HG03571 (cell line): ENCODE results near the gene PATJ.

Experiments used
- ATAC-seq: cut with Tn5 transposase; IDR thresholded peaks from one replicate; pipeline ENCODE4 v1.9.1; 2021; ENCODE audit not compliant: unreplicated experiment

Gene PATJ

DNA sequence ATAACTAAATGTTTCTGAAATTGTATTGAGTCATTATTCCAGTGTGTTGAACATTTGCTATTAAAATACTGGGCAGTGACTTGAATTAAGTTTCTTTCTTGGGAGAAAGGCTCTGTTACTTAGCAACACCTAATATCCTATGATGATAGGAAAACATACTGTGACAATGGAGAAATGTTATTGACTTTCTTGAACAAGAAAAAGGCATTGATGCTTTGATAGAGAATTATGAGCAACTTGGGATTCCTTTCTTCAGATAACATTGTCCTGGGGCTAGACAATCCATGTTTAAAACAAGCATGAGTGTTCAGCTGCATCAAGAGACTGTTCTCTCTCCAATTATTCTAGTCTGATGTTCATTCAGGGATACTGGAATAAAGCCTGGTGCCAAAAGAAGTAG lies 236.5 kb downstream of the PATJ start:
- ATAC-seq: no peak

DNA sequence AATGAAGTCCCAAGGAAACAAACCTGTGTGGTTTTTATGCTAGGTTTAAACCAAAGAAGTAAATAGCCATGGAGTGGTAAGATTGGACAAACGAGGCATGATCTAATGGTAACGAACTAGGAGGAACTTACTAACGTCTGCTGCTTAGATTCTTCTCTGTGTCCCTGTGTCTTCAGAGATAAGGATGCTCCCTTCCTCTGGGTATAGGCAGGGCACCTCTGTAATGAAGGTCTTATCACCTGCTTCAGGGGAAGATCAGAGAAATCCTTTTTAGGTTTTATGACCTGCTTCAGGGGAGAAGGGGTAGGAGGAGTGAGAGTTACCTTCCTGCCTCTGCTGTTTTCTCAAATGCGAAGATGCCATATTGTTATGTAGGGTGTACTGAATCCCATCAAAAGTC lies 237.4 kb downstream of the PATJ start:
- ATAC-seq: no peak

DNA sequence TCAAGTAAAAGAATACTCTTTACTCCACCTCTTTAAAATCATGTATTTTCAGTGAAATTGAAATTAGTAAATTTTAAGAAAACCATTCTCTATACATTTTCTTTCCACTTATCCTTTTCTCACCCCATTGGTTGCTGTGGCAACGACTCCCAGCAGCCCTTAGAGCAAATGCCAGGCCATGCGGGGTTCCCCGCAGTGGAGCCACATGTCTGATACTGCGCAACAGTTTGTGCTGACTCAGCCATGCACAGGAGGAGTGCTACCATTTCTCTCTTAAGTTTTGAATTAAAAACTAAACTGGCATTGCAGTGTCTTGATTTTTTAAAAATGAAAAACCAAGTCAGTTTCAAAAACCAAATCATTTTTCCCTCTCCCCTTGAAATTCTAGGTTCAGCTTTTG lies 238.3 kb downstream of the PATJ start:
- no peak for ATAC-seq

DNA sequence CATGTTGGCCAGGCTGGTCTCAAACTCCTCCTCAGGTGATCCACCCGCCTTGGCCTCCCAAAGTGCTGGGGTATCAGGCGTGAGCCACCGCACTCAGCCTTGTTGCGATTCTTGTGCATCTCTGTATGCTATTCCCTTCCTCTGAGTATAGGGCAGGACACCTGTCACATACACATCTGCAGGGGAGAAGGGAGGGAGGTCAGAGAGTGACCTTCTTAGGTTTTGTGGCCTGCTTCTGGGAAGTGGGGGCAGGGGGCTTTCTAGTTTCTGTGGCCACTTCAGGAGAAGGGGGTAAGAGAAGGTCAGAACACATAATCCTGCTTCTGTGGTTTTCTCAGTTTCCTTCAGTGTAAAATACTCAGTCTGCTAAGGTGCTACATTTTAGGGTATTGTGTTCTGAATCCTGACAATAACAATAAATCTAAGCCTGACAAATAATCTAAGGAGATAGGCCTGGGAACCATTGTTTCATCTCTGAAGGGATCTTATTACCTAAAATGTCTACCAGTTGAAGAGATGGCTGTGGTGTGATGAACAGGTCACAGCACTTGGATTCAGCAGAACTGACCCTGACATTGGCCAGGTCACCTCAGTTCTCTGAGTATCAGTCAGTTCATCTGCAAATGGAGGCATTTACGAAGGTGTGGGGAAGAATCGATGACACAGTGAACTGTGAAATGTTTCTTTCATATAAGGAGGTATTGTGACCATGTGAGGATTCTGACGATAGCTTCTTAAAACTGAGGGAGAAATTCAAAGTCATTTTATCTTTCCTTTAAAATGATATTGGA lies 239.8 kb downstream of the PATJ start:
- no peak for ATAC-seq

DNA sequence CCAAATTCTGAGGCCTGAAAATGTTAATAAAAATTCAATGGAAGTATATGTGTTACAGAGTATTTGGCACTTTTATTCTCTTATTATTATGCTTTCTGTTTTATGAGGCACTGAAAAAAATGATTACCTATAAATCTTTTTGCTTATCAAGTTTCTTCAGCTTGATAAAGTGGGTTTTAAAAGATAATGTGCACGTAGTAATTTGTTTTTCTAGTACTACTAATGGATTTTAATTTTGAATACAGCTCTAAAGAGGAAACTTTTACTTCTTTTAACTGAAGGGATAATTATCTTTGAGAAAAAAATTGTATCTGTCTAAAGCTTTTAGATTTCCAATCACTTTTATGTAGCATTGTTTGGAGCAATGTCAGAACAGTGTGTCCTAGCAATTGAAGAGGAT lies 241.0 kb downstream of the PATJ start:
- no peak for ATAC-seq

DNA sequence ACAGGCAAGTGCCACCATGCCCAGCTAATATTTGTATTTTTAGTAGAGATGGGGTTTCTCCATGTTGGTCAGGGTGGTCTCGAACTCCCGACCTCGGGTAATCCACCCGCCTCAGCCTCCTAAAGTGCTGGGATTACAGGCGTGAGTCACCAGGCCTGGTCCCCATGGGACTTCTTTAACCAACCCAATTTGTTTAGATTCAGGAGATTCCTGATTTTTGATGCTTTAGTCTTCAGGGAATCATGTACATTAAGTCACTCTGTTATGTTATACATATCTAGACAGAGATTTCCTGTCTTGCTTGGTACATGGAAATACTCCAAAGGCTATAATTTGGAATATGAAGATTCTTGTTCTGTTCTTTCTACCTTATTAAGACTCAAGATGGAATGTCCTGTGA lies 250.0 kb downstream of the PATJ start:
- ATAC-seq: no peak

DNA sequence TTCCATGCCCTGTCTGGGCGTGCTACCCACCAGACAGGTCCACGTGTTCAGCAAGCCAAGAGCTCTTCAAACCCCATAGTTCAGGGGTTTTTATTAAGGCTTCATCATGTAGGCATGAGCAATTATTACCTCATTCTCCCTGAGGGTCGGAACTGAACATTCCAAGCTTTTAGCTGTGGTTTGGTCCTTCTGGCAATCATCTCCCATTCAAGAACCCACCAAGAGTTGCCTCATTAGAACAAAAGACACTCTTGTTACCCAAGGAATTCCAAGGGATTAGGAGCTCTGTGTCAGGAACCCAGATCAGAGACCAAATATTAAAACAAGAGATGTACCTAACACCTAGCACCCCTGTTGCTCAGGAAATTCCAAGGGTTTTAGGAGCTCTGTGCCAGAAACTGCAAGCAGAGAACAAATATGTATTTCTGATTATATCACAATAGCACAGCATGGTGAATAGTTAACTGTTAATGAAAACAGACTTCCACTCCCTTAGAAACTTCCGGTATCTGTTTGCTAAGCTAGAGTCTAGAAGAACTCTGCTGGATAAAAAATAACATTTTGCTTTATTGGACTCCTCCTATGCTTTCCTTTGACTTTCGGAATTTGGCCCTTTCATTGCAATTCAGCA lies 251.2 kb downstream of the PATJ start:
- no peak for ATAC-seq

DNA sequence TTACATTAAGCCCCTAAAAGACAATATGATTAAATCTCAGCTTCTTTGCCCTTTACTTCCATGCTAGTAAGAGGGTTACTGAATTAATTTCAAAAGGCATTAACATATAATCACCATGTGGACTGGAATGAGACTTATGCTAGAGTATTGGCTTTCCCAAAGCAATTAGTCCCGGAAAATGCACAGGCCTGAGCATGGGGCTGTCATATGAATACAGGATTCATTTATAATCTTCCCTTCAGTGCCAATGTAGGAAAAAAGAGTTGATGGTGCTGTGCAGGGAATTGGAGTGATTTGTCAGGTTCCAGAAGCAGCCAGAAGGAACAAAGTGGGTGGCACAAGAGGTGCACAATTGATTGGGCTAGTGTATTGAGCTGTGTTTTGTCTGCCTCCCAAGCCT lies 253.4 kb downstream of the PATJ start:
- no peak for ATAC-seq

DNA sequence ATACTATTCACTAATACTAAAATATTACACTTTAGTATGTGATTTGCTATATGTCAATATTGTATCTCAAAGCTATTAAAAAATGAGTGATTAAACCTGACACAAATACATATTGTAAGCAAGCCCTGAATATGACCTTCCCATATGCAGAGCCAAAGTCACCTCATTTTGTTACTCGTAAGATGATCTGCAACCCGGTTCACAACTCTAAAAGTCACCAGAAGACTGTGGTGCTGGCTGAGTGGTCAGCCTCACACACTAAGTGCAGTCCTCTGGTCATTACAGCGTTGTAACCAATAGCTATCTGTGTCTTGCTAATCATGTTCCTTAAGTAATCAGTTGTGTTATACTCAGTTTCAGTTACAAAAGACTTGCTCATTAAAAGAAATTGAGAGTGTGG lies 254.8 kb downstream of the PATJ start:
- no peak for ATAC-seq

DNA sequence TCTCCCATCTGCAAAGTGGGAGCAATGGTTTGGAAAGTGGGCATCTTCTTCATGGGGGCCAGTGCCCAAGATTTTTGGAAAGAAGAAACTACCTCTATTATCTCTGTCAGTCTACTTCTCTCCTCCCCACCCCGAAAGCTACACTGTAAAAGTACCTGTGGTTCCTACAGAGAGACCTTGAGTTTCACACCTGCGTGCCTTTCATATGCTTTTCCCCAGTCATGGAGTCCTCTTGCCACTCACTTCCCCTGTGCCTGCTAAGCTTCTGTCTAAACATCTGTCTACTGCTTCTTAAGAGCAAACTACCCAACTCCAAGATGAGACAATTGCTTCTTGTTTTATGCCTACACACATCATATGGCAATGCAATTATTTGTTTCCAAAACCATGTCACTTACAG lies 261.5 kb downstream of the PATJ start:
- no peak for ATAC-seq

DNA sequence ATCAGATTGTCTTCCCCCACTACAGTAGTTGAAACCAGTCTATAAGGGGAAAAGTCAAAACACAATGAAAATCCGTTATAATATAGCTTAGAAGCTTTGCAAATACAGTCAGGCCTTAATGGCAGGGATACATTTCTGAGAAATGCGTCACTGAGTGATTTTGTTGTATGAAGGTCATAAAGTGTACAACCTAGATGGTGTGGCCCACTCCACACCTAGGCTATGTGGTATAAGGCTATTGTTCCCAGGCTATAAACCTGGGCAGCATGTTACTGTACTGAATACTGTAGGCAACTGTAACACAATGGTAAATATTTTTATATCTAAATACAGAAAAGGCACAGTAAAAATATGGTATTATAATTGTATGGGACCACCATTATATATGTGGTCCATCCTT lies 264.4 kb downstream of the PATJ start:
- no peak for ATAC-seq

DNA sequence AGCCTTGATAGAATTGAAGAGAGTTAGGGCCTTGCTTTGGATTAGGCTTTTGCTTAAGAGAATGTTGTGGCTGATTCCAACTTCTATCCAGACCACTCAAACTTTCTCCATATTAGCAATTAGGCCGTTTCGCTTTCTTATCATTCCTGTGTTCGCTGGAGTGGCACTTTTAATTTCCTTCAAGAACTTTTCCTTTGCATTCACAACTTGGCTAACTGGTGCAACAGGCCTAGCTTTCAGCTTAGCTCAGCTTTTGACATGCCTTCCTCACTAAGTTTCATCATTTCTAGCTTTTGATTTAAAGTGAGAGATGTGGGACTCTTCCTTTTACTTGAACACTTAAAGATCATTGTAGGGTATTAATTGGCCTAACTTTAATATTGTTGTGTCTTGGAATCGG lies 268.7 kb downstream of the PATJ start:
- ATAC-seq: no peak

DNA sequence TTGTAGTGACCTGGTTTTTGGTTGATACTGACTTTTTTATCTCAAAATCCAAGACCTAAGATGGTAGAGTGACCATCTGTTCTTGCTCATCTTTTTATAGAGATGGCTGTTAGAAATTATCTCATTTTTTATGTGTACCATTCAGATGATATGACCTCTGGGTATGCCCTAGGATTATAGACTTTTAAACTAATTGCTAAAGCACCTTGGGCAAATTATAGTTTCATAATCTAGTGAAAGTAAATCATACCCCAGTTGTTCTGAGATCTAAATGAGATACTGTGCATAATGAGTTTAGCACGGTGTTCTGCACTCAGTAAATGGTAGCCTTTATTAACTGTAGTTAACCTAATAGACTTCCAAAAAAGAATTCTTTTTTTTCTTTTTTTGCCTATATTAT lies 269.8 kb downstream of the PATJ start:
- no peak for ATAC-seq

DNA sequence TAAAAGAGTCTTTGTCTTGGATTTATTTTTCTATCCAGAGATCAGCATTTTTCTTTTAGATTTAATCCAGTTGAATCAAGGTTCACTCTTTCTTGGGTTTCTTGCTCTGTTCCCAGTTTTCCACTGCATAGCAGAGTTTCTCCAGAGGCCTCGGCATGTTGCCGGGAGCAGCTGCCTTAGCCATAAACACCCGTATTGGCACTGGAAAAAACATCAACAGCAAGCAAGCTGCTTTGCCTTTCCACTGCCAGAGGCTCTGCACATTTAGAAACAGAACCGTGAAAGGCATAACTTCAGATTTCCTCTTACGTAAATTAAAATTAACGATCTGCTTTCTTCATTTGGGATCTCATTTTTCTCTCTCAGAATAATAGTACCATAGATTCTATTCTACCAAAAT lies 270.6 kb downstream of the PATJ start:
- no peak for ATAC-seq

DNA sequence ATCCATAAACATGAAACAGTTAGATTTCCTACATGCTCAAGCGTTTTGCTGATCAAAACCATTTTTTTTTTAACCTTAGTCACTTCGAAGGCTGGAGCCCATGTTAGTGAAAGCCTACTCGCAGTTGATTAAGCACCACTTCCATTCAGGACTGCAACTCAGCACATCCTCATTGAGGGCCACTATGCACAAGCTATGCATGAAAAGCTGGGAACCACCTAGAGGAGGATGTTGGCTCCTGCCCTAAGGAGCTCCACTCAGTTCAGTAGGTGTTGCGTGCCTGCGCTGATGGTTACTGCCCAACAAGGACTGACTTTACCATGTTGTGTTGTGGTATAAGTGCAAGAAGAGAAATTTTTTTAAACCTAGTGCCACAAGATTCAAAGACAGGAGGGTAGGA lies 271.0 kb downstream of the PATJ start:
- ATAC-seq: no peak

DNA sequence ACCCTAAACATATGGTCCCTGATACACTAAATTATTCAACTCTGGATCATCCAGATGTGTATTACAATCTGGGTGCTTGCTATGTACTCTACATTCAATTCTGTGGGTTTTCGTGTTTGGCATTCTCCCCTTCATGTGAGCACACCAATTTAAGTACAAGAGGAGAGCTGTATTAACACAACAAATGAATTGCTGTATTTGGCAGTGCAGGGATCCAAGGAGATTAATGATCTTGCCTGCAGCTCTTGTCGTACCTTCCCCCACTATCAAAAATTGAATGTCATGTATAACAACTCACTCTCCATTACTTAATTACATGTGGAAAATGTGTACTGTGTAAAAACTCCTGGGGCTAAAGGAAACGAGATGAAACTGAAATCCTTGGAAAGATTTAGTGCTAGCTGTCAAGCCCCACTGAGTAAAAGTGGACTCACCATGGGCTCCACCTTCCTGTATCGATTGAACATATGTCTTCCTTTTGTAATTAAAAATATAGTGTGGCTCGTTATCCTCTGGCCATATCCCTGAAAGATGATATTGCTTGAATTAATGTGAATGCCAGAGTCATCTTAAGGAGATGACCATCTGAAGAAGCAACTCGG lies 280.2 kb downstream of the PATJ start:
- ATAC-seq: no peak

DNA sequence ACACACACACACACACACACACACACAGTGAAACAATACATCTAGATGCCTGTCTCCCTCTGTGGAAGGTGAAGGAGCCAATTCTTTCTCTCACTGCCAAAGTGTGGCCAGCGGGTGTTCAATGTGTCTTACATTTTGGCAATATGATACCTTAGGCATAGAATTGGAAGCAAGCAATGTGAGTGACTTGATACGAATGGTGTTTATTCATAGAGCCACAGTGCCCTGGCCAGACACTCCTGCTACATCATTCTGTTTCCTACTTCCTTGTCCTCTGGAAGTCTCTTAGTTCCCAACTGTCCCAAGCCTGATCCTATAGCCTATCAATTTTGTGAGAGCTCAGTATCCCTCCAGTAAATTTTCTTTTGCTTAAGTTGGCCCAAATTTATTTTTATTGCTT lies 282.4 kb downstream of the PATJ start:
- ATAC-seq: no peak

DNA sequence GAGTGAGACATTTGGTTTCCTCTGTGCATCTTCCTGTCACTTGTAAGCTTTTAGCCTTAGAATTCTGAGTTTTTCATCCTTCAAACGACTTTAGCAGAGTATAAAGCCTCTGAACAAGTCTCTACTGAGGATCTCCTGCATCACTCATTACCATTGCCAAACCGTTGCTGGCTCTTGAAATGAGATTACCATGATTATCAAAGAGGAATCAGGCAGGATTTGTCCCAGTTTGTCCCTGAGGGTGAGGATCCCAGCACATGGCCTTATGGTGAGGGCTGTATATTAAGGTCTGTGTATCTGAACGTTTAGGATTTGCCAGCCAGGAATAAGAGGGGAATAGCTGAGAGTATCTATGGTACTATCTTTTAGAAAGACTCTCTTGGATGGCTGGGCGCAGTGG lies 282.9 kb downstream of the PATJ start:
- no peak for ATAC-seq

DNA sequence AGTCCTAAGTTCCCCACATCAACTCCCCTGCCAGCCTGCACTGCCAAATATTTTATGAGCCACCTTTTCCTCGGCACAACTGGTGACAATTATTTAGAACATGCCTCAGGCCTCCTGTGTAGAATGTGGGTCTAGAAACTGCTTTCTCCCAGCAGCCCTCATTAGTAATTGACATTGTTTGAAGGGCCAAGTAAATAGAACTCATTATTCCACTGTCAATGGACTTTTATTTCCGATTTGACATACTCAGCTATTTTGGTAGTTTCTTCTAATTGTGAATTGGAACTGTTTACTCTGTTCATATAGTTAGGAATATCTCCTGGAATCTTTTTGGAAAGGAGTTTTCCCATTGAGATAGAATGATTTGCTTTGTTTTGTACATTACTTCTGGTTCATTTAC lies 283.6 kb downstream of the PATJ start:
- no peak for ATAC-seq

DNA sequence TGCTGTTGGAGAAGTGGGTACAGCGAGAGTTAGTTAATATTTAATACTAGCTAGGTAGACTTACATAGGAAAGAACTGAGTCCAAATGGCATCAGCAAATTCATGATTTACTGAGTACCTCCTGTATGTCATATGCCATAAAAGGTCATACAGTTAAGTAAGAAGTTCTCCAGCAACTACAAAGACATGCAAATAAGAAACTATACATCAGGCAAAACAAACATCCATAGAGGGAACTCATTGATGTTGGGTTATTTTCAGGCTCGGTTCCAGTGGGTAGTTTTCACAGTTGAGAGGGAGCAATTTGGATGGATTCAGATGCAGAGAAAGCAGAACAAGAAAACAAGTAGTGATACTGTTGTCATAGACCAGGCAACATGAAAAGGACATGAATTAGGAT lies 287.4 kb downstream of the PATJ start:
- no peak for ATAC-seq

DNA sequence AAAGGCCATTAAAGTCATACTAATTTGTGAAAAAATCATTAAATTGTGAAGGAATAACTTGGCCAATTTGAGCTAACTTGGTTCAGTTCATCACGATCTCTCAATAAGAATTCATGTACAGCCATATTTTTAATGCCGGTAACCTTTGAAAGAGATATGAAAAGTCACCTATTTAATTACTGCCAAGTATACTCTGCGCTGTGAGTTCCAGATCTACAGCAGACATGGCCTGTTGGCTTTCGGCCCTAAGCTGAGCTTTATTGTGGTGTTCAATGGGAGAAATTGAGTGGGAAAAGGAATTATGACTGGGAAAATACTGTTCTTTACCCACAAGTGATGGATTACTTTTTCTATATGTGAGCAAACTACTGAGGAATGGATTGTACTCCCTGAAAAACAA lies 292.5 kb downstream of the PATJ start:
- no peak for ATAC-seq

DNA sequence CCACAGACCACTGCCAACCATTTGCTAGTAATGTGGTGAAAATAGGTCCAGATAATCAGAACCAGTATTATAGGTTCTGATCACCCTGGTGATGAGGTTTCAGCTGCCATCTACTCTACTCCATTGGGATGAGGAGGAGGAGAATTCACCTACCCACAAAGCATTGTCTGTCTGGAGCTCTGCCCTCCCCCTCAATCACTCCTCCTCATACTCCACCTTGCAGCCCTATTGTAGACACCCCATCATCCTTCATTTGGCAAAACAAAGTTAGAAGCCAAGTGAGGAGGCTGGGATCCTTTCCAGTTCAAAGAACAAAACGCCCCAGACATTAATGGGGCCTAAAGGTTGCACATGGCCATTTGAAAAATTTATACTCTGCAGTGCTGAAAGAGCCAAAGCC lies 295.0 kb downstream of the PATJ start:
- ATAC-seq: no peak
